Neuronal stem cell (in vitro differentiated cells): ENCODE data around the gene LRMDA.

Experiments
- DNase-seq: peaks from one replicate; pipeline ENCODE4 v3.0.0-alpha.2; 2013; ENCODE audit warnings: low spot score
- H2AFZ ChIP-seq: one replicate; pipeline ENCODE4 v1.6.1; 2013; ENCODE audit warnings: mild to moderate bottlenecking, low read length, inconsistent platforms
- H2AK5ac ChIP-seq: 2 replicates; pipeline ENCODE4 v1.6.1; 2013; ENCODE audit warnings: low read depth, mild to moderate bottlenecking, inconsistent platforms, low read length, moderate library complexity, mixed read lengths
- H2BK120ac ChIP-seq: 2 replicates; pipeline ENCODE4 v1.6.1; 2013; ENCODE audit warnings: low read depth, mild to moderate bottlenecking, inconsistent platforms, low read length, moderate library complexity, mixed read lengths
- H2BK12ac ChIP-seq: one replicate; pipeline ENCODE4 v1.6.1; 2013; ENCODE audit warnings: low read length, inconsistent platforms
- H2BK15ac ChIP-seq: 2 replicates; pipeline ENCODE4 v1.6.1; 2013; ENCODE audit warnings: mild to moderate bottlenecking, low read length, inconsistent platforms, mixed read lengths
- H2BK5ac ChIP-seq: one replicate; pipeline ENCODE4 v1.6.1; 2013; ENCODE audit warnings: inconsistent platforms, mild to moderate bottlenecking, low read length, moderate library complexity
- H3K14ac ChIP-seq: one replicate; pipeline ENCODE4 v1.6.1; 2013; ENCODE audit warnings: low read length, inconsistent platforms
- H3K18ac ChIP-seq: 2 replicates; pipeline ENCODE4 v1.6.1; 2013; ENCODE audit warnings: low read length, inconsistent platforms
- H3K23ac ChIP-seq: 2 replicates; pipeline ENCODE4 v1.6.1; 2013; ENCODE audit warnings: low read depth, mild to moderate bottlenecking, mixed read lengths, low read length, inconsistent platforms; ENCODE audit not compliant: poor library complexity
- H3K27ac ChIP-seq: replicated peaks from 3 replicates; pipeline ENCODE4 v1.5.1; 2013; ENCODE audit warnings: low read length, inconsistent platforms
- H3K27me3 ChIP-seq, 3 experiments: 2 replicates each; pipeline ENCODE4 v1.6.1; 2013; ENCODE audit warnings: low read length in 3 of 3, mild to moderate bottlenecking in 2 of 3, inconsistent platforms in 1 of 3, low read depth in 1 of 3, mixed read lengths in 1 of 3, moderate library complexity in 1 of 3; ENCODE audit not compliant: control insufficient read depth in 3 of 3, insufficient read depth in 3 of 3
- H3K36me3 ChIP-seq, 2 donors: replicated peaks in 1 of 2; 2 replicates each; pipeline ENCODE4 v1.6.1; 2013; ENCODE audit warnings: low read length in 2 of 2; ENCODE audit not compliant: control insufficient read depth in 2 of 2, insufficient read depth in 2 of 2
- H3K4ac ChIP-seq: 2 replicates; pipeline ENCODE4 v1.6.1; 2013; ENCODE audit warnings: inconsistent platforms, mild to moderate bottlenecking, low read length, moderate library complexity
- H3K4me1 ChIP-seq, 2 donors: 1 replicate in 1 of 2; 2 replicates in 1 of 2; pipeline ENCODE4 v1.6.1; 2013; ENCODE audit warnings: low read length in 2 of 2, low read depth in 1 of 2; ENCODE audit not compliant: control insufficient read depth in 2 of 2, insufficient read depth in 1 of 2
- H3K4me2 ChIP-seq: one replicate; pipeline ENCODE4 v1.6.1; 2013; ENCODE audit warnings: mild to moderate bottlenecking, low read length, inconsistent platforms; ENCODE audit not compliant: insufficient read depth, poor library complexity, severe bottlenecking
- H3K4me3 ChIP-seq, 2 donors: 2 replicates each; pipeline ENCODE4 v1.5.1; 2013; ENCODE audit warnings: low read length in 2 of 2, mild to moderate bottlenecking in 2 of 2, inconsistent platforms in 1 of 2, moderate library complexity in 1 of 2
- H3K79me1 ChIP-seq: one replicate; pipeline ENCODE4 v1.6.1; 2013; ENCODE audit warnings: low read depth, mild to moderate bottlenecking, inconsistent platforms, low read length, moderate library complexity
- H3K9ac ChIP-seq: one replicate; pipeline ENCODE4 v1.6.1; 2013; ENCODE audit warnings: mild to moderate bottlenecking, low read depth, low read length, inconsistent platforms; ENCODE audit not compliant: poor library complexity
- H3K9me3 ChIP-seq, 2 donors: replicated peaks in 1 of 2; 2 replicates each; pipeline versions ENCODE3 to v1.6.1; 2013; ENCODE audit warnings: low read length in 2 of 2, mild to moderate bottlenecking in 2 of 2, inconsistent platforms in 1 of 2, low read depth in 1 of 2, mixed read lengths in 1 of 2, moderate library complexity in 1 of 2; ENCODE audit not compliant: control insufficient read depth in 2 of 2, insufficient read depth in 1 of 2
- H4K8ac ChIP-seq: one replicate; pipeline ENCODE4 v1.6.1; 2013; ENCODE audit warnings: low read depth, mild to moderate bottlenecking, inconsistent platforms, low read length, moderate library complexity
- H4K91ac ChIP-seq: one replicate; pipeline ENCODE4 v1.6.1; 2013; ENCODE audit warnings: low read length, low read depth, mild to moderate bottlenecking, inconsistent platforms; ENCODE audit not compliant: poor library complexity
- WGBS, 2 donors: extraction: QIAGEN DNeasy Blood & Tissue Kit; methylation state at CpG; one replicate each; pipeline ENCODE4 v1.1.7; 2013; ENCODE audit warnings: missing lambda C conversion rate in 2 of 2, mixed read lengths in 1 of 2; ENCODE audit not compliant: insufficient read length in 2 of 2, insufficient replicate concordance in 1 of 2; ENCODE audit errors: extremely low coverage in 2 of 2; 5-methylcytosine and 5-hydroxymethylcytosine counted together

Gene LRMDA

DNA sequence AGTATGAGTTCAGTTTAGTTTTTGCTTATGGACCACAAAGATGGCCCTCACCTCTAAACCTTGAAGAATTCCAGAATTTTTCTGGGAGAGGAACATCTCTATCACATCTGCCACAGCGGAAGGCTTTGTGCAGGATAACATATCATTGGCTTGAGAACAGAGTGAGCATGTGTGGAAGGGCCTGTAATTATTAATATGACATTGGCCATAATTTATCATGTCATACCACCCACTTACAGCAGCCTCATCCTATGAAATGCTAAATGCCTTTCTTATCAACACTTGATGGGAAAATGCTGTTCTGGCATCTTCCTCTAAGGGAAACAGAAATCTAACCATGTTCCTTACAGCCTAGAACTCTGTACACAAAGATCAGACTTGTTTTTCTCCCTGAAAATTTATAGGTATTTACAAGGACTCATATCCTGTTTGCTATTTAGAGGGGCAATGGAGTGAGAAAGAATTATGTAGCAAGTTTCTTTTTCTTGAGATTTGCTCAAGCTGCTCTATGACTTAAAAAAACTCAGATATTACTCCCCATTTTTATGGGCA, 817.3 kb downstream of the LRMDA start:
- no peak overlapping the region for H3K9ac ChIP-seq
- H2BK12ac ChIP-seq, result no peak overlapping the region
- no peak overlapping the region for H3K4me2 ChIP-seq
- H2BK120ac ChIP-seq, result no peak overlapping the region
- no peaks in the 10 kb centered on the region for H3K79me1 ChIP-seq
- no peak overlapping the region for H3K23ac ChIP-seq
- no peak overlapping the region for H2AFZ ChIP-seq
- H3K27ac ChIP-seq, result no peak overlapping the region
- no peaks in the 10 kb centered on the region for H3K4me1 ChIP-seq
- H3K9me3 ChIP-seq, result no peaks in the 10 kb centered on the region
- no peaks in the 10 kb centered on the region for H3K27me3 ChIP-seq
- H3K4ac ChIP-seq, result no peak overlapping the region
- no peak overlapping the region for H2BK5ac ChIP-seq
- no peak overlapping the region for H2BK15ac ChIP-seq
- no peak overlapping the region for H2AK5ac ChIP-seq
- H3K14ac ChIP-seq, result no peak overlapping the region
- no peak overlapping the region for H3K18ac ChIP-seq
- no peak overlapping the region for H4K91ac ChIP-seq
- WGBS, 2 donors, result no CpG with 5 or more reads among the region's 1 CpG
- H4K8ac ChIP-seq, result no peak overlapping the region
- no peak for DNase-seq
- no peaks in the 10 kb centered on the region for H3K36me3 ChIP-seq
- H3K4me3 ChIP-seq, result no peak overlapping the region

DNA sequence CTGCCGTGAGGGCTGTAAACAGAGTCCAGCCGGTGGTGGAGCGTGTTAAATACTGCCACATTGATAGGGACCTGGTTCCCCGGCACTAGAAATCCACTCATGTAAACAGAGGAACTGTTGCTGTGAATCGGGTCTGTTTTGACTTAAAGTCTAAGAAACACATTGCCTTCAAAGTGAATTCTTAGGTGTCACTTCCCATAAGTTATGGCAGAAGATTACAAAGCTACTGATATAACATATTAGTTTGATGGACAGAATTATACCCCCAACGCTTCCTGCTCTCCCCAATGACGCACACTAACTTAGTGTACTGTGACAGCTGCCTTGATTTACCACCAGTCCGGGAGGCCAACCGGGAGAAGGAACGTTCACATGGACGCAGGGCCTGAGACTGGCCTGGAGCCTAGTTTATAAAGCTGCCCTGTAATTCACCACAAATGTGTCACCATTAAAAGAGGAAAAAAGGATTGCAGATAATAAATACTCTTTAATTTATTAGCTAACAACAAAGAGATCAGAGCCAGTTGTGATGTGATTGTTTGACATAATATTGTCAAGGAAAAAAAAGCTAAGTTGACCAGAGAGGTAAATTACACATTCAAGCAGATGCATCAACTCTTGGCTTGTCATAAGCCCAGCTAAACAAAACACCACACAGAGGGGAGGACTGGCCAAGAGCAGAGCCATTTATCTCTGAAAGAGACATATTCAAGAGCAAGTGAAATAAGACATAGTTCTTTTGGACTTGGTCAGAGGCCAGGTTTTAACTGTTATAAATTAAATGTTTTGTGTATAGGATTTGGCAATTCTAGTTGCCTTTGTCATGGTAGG, 820.6 kb downstream of the LRMDA start:
- H3K27ac ChIP-seq, result no peak overlapping the region
- no peak overlapping the region for H2BK5ac ChIP-seq
- H2AK5ac ChIP-seq, result no peak overlapping the region
- H3K4ac ChIP-seq, result no peak overlapping the region
- H3K14ac ChIP-seq, result no peak overlapping the region
- H3K79me1 ChIP-seq, result no peaks in the 10 kb centered on the region
- no peak overlapping the region for H4K8ac ChIP-seq
- H3K4me1 ChIP-seq, result no peaks in the 10 kb centered on the region
- no peak overlapping the region for H2AFZ ChIP-seq
- no CpG with 5 or more reads among the region's 11 CpGs for WGBS, 2 donors
- H3K36me3 ChIP-seq, result no peaks in the 10 kb centered on the region
- no peak overlapping the region for H2BK15ac ChIP-seq
- H3K9ac ChIP-seq, result no peak overlapping the region
- H2BK12ac ChIP-seq, result no peak overlapping the region
- DNase-seq, result no peak
- no peaks in the 10 kb centered on the region for H3K9me3 ChIP-seq
- no peak overlapping the region for H3K18ac ChIP-seq
- H2BK120ac ChIP-seq, result no peak overlapping the region
- H3K23ac ChIP-seq, result no peak overlapping the region
- no peaks in the 10 kb centered on the region for H3K27me3 ChIP-seq
- no peak overlapping the region for H3K4me2 ChIP-seq
- H4K91ac ChIP-seq, result no peak overlapping the region
- H3K4me3 ChIP-seq, result no peak overlapping the region

DNA sequence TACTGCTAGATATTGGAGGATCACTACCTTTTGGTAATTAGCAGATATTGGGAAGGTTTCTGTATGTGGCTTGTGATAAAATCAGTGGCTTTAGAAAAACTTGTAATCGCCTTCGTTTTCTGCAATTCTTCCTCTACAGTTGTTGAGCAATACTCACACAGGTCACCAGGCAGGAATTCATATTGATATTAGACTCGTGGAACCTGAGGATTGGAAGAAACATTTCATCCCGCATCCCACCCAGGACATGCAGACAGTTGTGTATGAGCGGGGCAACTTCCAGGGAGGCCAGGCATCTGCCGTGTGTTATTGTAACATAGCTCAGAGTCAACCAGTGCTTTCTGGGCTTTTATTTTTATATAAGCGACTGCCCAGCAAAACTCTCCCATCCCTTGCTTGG, 821.3 kb downstream of the LRMDA start:
- Histone ChIP-seq H3K14ac (no peak overlapping the region), H3K9ac (no peak overlapping the region), H2AK5ac (no peak overlapping the region), H3K4ac (no peak overlapping the region), H3K9me3 (no peaks in the 10 kb centered on the region), H3K4me3 (no peak overlapping the region), H3K4me2 (no peak overlapping the region), H3K27me3 (no peaks in the 10 kb centered on the region), H3K23ac (no peak overlapping the region), H2BK5ac (no peak overlapping the region), H3K79me1 (no peaks in the 10 kb centered on the region), H3K27ac (no peak overlapping the region), H4K91ac (no peak overlapping the region), H2BK120ac (no peak overlapping the region), H4K8ac (no peak overlapping the region), H3K36me3 (no peaks in the 10 kb centered on the region), H2BK12ac (no peak overlapping the region), H3K18ac (no peak overlapping the region), H2AFZ (no peak overlapping the region), H2BK15ac (no peak overlapping the region), H3K4me1 (no peaks in the 10 kb centered on the region)
- DNase-seq, result no peak
- WGBS, 2 donors, result no CpG with 5 or more reads among the region's 7 CpGs

DNA sequence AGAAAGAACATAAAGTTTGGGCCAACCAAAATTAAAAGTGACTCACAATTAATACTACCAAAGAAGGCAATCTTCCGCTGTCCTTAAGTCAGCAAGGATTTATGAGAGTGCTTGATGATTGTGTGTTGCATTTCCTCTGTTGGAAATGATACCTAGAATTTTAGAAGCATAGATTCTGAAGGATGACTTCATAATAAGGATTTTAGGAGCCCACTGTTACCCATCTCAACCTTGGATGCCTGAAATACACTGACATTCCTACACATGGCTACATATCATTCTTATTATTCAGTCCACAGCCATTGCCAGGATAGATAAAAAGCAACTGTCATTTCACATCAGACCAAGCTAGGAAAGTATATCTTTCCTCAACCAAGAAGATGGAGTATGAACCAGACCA, 823.8 kb downstream of the LRMDA start:
- Histone ChIP-seq H3K4me1 (no peaks in the 10 kb centered on the region), H3K23ac (no peak overlapping the region), H3K36me3 (no peaks in the 10 kb centered on the region), H2BK120ac (no peak overlapping the region), H3K4me3 (no peak overlapping the region), H2AFZ (no peak overlapping the region), H2BK15ac (no peak overlapping the region), H3K4me2 (no peak overlapping the region), H2AK5ac (no peak overlapping the region), H3K18ac (no peak overlapping the region), H3K14ac (no peak overlapping the region), H4K8ac (no peak overlapping the region), H3K27me3 (no peaks in the 10 kb centered on the region), H3K9me3 (no peaks in the 10 kb centered on the region), H4K91ac (no peak overlapping the region), H2BK12ac (no peak overlapping the region), H3K4ac (no peak overlapping the region), H3K79me1 (no peaks in the 10 kb centered on the region), H3K9ac (no peak overlapping the region), H2BK5ac (no peak overlapping the region), H3K27ac (no peak overlapping the region)
- DNase-seq, result no peak
- no CpG with 5 or more reads among the region's 1 CpG for WGBS, 2 donors
